Osteoblast (primary cell): ENCODE measurements around the gene CFAP99. TPM values are rescaled to one million over a fixed set of nuclear protein-coding genes. Genes with fewer than 3 reads are reported as not detected.
A peak's percentile ranks its signal among the peaks of the same experiment; 100 is the strongest.

Experiments used
- DNase-seq: peaks from one replicate; pipeline ENCODE4 v3.0.0; 2011; ENCODE audit warnings: low spot score, mixed read lengths; ENCODE audit not compliant: insufficient read length; ENCODE audit errors: missing footprints
- H2AFZ ChIP-seq: 2 replicates; pipeline ENCODE4 v1.6.0; 2011; ENCODE audit warnings: mild to moderate bottlenecking, low read length
- H3K27ac ChIP-seq: 2 replicates; pipeline ENCODE4 v1.5.1; 2011; ENCODE audit warnings: mild to moderate bottlenecking, low read depth, low read length, moderate library complexity
- H3K27me3 ChIP-seq: 2 replicates; pipeline ENCODE4 v1.6.0; 2012; ENCODE audit warnings: mild to moderate bottlenecking, control low read depth, inconsistent platforms, low read length, moderate library complexity; ENCODE audit not compliant: insufficient read depth
- H3K36me3 ChIP-seq: 2 replicates; pipeline ENCODE4 v1.5.1; 2011; ENCODE audit warnings: mild to moderate bottlenecking, low read length, control low read depth, moderate library complexity; ENCODE audit not compliant: insufficient read depth
- H3K4me1 ChIP-seq: 2 replicates; pipeline ENCODE4 v1.5.1; 2011; ENCODE audit warnings: mild to moderate bottlenecking, low read length, control low read depth, moderate library complexity; ENCODE audit not compliant: insufficient read depth
- H3K4me2 ChIP-seq: 2 replicates; pipeline ENCODE4 v1.6.0; 2011; ENCODE audit warnings: mild to moderate bottlenecking, low read length; ENCODE audit not compliant: insufficient read depth
- H3K4me3 ChIP-seq: fragments of 200-600 bp; sonication (generic); 3 replicates; pipeline ENCODE4 v1.5.1; 2012; ENCODE audit warnings: mild to moderate bottlenecking, low read length, inconsistent platforms; ENCODE audit not compliant: insufficient read depth
- H3K79me2 ChIP-seq: 2 replicates; pipeline ENCODE4 v1.6.0; 2012; ENCODE audit warnings: mild to moderate bottlenecking, low read length, control low read depth, inconsistent platforms; ENCODE audit not compliant: insufficient read depth
- H3K9me3 ChIP-seq: 2 replicates; pipeline ENCODE4 v1.5.1; 2011; ENCODE audit warnings: low read depth, low read length, control low read depth
- H4K20me1 ChIP-seq: 2 replicates; pipeline ENCODE4 v1.6.0; 2012; ENCODE audit warnings: mild to moderate bottlenecking, low read length, control low read depth; ENCODE audit not compliant: insufficient read depth
- CTCF ChIP-seq: IDR thresholded peaks from 2 replicates; pipeline ENCODE4 v1.5.1; 2011; ENCODE audit warnings: mild to moderate bottlenecking, low read depth, low read length, moderate library complexity; ENCODE audit errors: extremely low read depth
- total RNA-seq: library from RNA; depleted of rRNA; stranded (reverse); fragments of >200 nt; gene quantifications from 2 replicates; pipeline ENCODE4 v1.2.3, GENCODE V29; 2012

CFAP99 gene
- total RNA-seq, 1 donor: under 0.01 TPM

DNA sequence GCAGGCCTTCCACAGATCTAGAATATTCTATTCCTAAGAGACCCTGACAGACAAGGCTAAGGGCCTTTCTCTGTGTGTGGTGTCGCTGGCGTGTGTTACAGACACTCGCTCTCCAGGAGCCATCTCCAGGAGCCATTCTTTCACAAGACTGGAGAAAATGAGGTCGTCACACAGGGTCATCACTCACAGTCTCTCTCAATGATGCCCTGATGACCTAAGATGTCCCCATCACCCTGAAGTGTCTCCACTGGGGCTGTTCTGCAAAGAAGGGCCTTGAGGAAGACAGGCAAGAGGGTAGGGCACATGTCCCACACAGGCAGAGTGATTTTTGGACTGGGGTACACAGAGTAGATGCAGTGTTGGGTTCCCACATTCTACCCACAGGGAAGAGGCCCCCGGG, 35.0 kb upstream of the CFAP99 start:
- no peak overlapping the region for H3K27ac ChIP-seq
- TF ChIP-seq CTCF: no peak
- no peak for DNase-seq
- no peaks in the 10 kb centered on the region for H3K27me3 ChIP-seq
- H3K4me3 ChIP-seq: no peak overlapping the region
- no peaks in the 10 kb centered on the region for H3K36me3 ChIP-seq
- H4K20me1 ChIP-seq: no peaks in the 10 kb centered on the region
- H3K4me1 ChIP-seq: no peaks in the 10 kb centered on the region
- no peaks in the 10 kb centered on the region for H3K9me3 ChIP-seq
- no peaks in the 10 kb centered on the region for H3K79me2 ChIP-seq
- H3K4me2 ChIP-seq: no peak overlapping the region
- no peak overlapping the region for H2AFZ ChIP-seq

DNA sequence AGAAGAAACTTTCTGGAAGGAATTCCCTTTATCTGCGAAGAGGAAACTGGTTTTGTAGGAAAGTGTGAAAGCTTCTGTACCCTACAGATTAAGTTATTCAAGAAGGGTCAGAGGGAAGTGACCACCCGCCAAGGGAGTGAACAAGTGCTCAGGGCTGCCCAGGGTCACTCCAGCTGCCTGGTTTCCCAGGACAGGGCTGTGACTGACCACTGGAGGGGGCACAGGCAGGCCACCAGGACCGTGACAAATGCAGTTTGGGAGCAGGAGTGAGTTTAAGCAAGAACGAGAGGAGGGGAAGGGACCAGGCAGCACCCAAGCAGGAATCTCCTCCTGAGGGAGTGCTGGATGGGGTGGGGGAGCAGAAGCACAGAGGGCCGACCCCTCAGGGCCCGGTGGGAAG, 34.5 kb upstream of the CFAP99 start:
- TF ChIP-seq CTCF: no peak
- H3K27ac ChIP-seq: no peak overlapping the region
- H3K36me3 ChIP-seq: no peaks in the 10 kb centered on the region
- no peak overlapping the region for H2AFZ ChIP-seq
- H3K79me2 ChIP-seq: no peaks in the 10 kb centered on the region
- H3K4me1 ChIP-seq: no peaks in the 10 kb centered on the region
- H4K20me1 ChIP-seq: no peaks in the 10 kb centered on the region
- no peak overlapping the region for H3K4me3 ChIP-seq
- peaks cover 4% of the 10 kb centered on the region for H3K27me3 ChIP-seq
- H3K9me3 ChIP-seq: no peaks in the 10 kb centered on the region
- no peak for DNase-seq
- no peak overlapping the region for H3K4me2 ChIP-seq

- no peak overlapping the region for H3K27ac ChIP-seq
- DNase-seq: peak; percentile 65
- H3K79me2 ChIP-seq: no peaks in the 10 kb centered on the region
- H3K9me3 ChIP-seq: no peaks in the 10 kb centered on the region
- H3K27me3 ChIP-seq: peaks cover 6% of the 10 kb centered on the region
- no peak overlapping the region for H3K4me2 ChIP-seq
- no peak overlapping the region for H3K4me3 ChIP-seq
- H2AFZ ChIP-seq: no peak overlapping the region
- TF ChIP-seq CTCF: no peak
- H4K20me1 ChIP-seq: no peaks in the 10 kb centered on the region
- no peaks in the 10 kb centered on the region for H3K4me1 ChIP-seq
- H3K36me3 ChIP-seq: no peaks in the 10 kb centered on the region
Measured at GRCh38 chr4:2385516-2385915, 33.2 kb upstream of the CFAP99 start.

DNA sequence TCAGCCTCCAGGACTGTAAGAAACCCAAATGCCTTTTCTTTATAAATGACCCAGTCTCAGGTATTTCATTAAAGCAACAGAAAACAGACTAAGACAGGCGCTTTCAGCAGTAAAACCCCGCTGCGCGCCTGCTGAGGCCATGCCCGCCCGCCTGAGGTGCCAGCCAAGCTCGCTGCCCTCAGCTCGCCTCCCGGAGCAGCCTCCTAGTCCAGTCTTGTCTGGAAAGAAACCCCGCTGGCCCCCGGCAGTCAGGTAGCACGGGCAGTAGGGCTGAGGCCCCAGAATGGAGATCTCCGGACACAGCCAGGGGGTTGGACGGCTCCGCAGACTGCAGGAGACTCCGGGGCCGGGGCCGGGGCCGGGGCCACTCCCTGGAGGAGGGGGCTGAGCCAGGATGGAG, 32.0 kb upstream of the CFAP99 start:
- H4K20me1 ChIP-seq: no peaks in the 10 kb centered on the region
- H3K27ac ChIP-seq: no peak overlapping the region
- TF ChIP-seq CTCF: no peak
- no peaks in the 10 kb centered on the region for H3K9me3 ChIP-seq
- no peaks in the 10 kb centered on the region for H3K79me2 ChIP-seq
- DNase-seq: no peak
- no peak overlapping the region for H3K4me3 ChIP-seq
- H3K27me3 ChIP-seq: peaks cover 14% of the 10 kb centered on the region
- no peaks in the 10 kb centered on the region for H3K4me1 ChIP-seq
- H3K36me3 ChIP-seq: no peaks in the 10 kb centered on the region
- H3K4me2 ChIP-seq: no peak overlapping the region
- H2AFZ ChIP-seq: no peak overlapping the region
